ENCODE data around the gene BPHL.

DNA sequence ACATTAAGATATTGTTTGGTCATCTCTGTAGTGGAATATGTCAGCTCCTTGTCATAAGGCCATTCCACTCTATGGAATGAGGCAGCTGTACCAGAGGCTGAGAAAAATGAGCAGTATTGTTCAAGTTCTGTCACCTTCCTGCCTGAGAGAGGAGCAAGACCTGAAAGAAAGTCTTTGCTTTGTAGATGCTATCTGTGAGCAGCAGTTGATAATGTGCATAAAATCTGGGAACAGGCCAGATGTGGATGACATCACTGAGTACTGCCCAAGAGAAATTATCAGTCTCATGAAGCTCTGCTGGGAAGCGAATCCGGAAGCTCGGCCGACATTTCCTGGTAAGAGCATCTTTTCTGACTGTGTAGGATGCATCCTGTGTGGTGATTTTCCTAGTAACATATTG lies 33.4 kb upstream of the BPHL start:
- TF ChIP-seq, protein P1, sequence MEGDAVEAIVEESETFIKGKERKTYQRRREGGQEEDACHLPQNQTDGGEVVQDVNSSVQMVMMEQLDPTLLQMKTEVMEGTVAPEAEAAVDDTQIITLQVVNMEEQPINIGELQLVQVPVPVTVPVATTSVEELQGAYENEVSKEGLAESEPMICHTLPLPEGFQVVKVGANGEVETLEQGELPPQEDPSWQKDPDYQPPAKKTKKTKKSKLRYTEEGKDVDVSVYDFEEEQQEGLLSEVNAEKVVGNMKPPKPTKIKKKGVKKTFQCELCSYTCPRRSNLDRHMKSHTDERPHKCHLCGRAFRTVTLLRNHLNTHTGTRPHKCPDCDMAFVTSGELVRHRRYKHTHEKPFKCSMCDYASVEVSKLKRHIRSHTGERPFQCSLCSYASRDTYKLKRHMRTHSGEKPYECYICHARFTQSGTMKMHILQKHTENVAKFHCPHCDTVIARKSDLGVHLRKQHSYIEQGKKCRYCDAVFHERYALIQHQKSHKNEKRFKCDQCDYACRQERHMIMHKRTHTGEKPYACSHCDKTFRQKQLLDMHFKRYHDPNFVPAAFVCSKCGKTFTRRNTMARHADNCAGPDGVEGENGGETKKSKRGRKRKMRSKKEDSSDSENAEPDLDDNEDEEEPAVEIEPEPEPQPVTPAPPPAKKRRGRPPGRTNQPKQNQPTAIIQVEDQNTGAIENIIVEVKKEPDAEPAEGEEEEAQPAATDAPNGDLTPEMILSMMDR (IDR thresholded peaks at IDR 0.05; ENCODE audit: low read depth, low read length), result no peak
- no peak for TF ChIP-seq EZH2phosphoT487 (IDR thresholded peaks at IDR 0.05; ENCODE audit: low read depth)
